ENCODE data around the gene RPS6KC1. TPM values are rescaled to one million over a fixed set of nuclear protein-coding genes. Genes with fewer than 3 reads are reported as not detected.
"Not testable (repeated sequence)": the region's sequence is repeated elsewhere in the genome, so short reads cannot be mapped to it uniquely, and the experiment has no call there.

Gene RPS6KC1
- total RNA-seq, 6 donors from 2014 or later: 8.3 to 31.4 (median 15.1) TPM

GRCh38 chr1:213107613-213108012, 56.6 kb downstream of the RPS6KC1 start:
- Histone ChIP-seq H3K4me3 (no peak overlapping the region), H3K27me3 (no peaks in the 10 kb centered on the region), H3K27ac (no peak overlapping the region), H3K9me3 (no peaks in the 10 kb centered on the region), H3K36me3 (peaks cover 0 to 7% (median 2%) of the 10 kb centered on the region in 4 donors), H3K4me1 (peaks cover 0 to 6% (median 0%) of the 10 kb centered on the region in 4 donors)
- DNase-seq (no peak), ATAC-seq (ENCODE audit: low FRiP score in 2 of 2) (no peak)
- TF ChIP-seq POLR2A (IDR thresholded peaks at IDR 0.05) (no peak), EP300 (IDR thresholded peaks at IDR 0.05) (no peak), POLR2AphosphoS5 (IDR thresholded peaks at IDR 0.05) (no peak)
- TF ChIP-seq, protein P1, sequence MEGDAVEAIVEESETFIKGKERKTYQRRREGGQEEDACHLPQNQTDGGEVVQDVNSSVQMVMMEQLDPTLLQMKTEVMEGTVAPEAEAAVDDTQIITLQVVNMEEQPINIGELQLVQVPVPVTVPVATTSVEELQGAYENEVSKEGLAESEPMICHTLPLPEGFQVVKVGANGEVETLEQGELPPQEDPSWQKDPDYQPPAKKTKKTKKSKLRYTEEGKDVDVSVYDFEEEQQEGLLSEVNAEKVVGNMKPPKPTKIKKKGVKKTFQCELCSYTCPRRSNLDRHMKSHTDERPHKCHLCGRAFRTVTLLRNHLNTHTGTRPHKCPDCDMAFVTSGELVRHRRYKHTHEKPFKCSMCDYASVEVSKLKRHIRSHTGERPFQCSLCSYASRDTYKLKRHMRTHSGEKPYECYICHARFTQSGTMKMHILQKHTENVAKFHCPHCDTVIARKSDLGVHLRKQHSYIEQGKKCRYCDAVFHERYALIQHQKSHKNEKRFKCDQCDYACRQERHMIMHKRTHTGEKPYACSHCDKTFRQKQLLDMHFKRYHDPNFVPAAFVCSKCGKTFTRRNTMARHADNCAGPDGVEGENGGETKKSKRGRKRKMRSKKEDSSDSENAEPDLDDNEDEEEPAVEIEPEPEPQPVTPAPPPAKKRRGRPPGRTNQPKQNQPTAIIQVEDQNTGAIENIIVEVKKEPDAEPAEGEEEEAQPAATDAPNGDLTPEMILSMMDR (IDR thresholded peaks at IDR 0.05): no peak
- WGBS, 2 donors: 98 to 100% methylated on average over 2 of the region's 2 CpGs

GRCh38 chr1:213110349-213111300, 59.6 kb downstream of the RPS6KC1 start:
- no peak overlapping the region for H3K27ac ChIP-seq
- no peaks in the 10 kb centered on the region for H3K9me3 ChIP-seq
- no peak overlapping the region for H3K4me3 ChIP-seq
- H3K4me1 ChIP-seq: peaks cover 0 to 6% (median 0%) of the 10 kb centered on the region in 4 donors
- 55 to 70% methylated on average over 4 of the region's 4 CpGs for WGBS, 2 donors
- ATAC-seq (ENCODE audit: low FRiP score in 2 of 2) (no peak), DNase-seq (no peak)
- no peak for TF ChIP-seq EP300 (IDR thresholded peaks at IDR 0.05)
- TF ChIP-seq, protein P1 (IDR thresholded peaks at IDR 0.05): no peak
- TF ChIP-seq POLR2AphosphoS5 (IDR thresholded peaks at IDR 0.05): no peak
- no peak for TF ChIP-seq POLR2A (IDR thresholded peaks at IDR 0.05)
- no peaks in the 10 kb centered on the region for H3K27me3 ChIP-seq
- peaks cover 0 to 7% (median 2%) of the 10 kb centered on the region in 4 donors for H3K36me3 ChIP-seq

- Histone ChIP-seq H3K4me1 (peaks cover 0 to 6% (median 0%) of the 10 kb centered on the region in 4 donors), H3K27me3 (no peaks in the 10 kb centered on the region), H3K36me3 (peaks cover 0 to 7% (median under 1%) of the 10 kb centered on the region in 4 donors), H3K9me3 (no peaks in the 10 kb centered on the region), H3K27ac (no peak overlapping the region), H3K4me3 (no peak overlapping the region)
- TF ChIP-seq EP300 (IDR thresholded peaks at IDR 0.05): no peak
- no peak for TF ChIP-seq POLR2AphosphoS5 (IDR thresholded peaks at IDR 0.05)
- TF ChIP-seq, protein P1 (IDR thresholded peaks at IDR 0.05): no peak
- TF ChIP-seq POLR2A (IDR thresholded peaks at IDR 0.05): no peak
- ATAC-seq (ENCODE audit: low FRiP score in 2 of 2) (no peak), DNase-seq (no peak)
- 84 to 91% methylated on average over 2 of the region's 2 CpGs for WGBS, 2 donors
Observed at GRCh38 chr1:213111502-213111901, 60.5 kb downstream of the RPS6KC1 start.

DNA sequence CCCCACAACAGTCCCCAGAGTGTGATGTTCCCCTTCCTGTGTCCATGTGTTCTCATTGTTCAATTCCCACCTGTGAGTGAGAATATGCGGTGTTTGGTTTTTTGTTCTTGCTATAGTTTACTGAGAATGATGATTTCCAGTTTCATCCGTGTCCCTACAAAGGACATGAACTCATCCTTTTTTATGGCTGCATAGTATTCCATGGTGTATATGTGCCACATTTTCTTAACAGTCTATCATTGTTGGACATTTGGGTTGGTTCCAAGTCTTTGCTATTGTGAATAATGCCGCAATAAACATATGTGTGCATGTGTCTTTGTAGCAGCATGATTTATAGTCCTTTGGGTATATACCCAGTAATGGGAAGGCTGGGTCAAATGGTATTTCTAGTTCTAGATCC, 61.7 kb downstream of the RPS6KC1 start:
- H3K4me1 ChIP-seq; ATAC-seq (ENCODE audit: low FRiP score in 2 of 2); H3K9me3 ChIP-seq; DNase-seq; H3K27me3 ChIP-seq; H3K36me3 ChIP-seq; H3K27ac ChIP-seq; H3K4me3 ChIP-seq: not testable (repeated sequence)
- 100% methylated on average over 3 of the region's 3 CpGs for WGBS, 2 donors

- DNase-seq: not testable (repeated sequence)
Observed at GRCh38 chr1:213117699-213118180, 66.7 kb downstream of the RPS6KC1 start.

More at GRCh38 chr1:213117699-213118180, 66.7 kb downstream of the RPS6KC1 start:
- not testable (repeated sequence) for H3K27me3 ChIP-seq; H3K4me3 ChIP-seq; H3K4me1 ChIP-seq; H3K9me3 ChIP-seq; H3K36me3 ChIP-seq; ATAC-seq (ENCODE audit: low FRiP score in 2 of 2); H3K27ac ChIP-seq
- WGBS, 2 donors: 85 to 90% methylated on average over 4 of the region's 4 CpGs

Measured in upper lobe of left lung (tissue), 6 donors.